Bronchial epithelial cell (primary cell): ENCODE results near the gene HAGH. TPM values are rescaled to one million over a fixed set of nuclear protein-coding genes. Genes with fewer than 3 reads are reported as not detected.

Source experiments
- DNase-seq: peaks from one replicate; pipeline ENCODE4 v3.0.0-alpha.2; 2010; ENCODE audit warnings: low read depth
- FAIRE-seq: peaks from 2 replicates; lab custom pipeline; 2011; peaks lifted over from hg19 to GRCh38; lab: Jason Lieb, UNC
- H3K27me3 ChIP-seq: 2 replicates; pipeline ENCODE4 v1.5.1; 2011; ENCODE audit warnings: low read length; ENCODE audit not compliant: control insufficient read depth, insufficient read depth
- H3K36me3 ChIP-seq: 2 replicates; pipeline ENCODE4 v1.5.1; 2011; ENCODE audit warnings: low read length; ENCODE audit not compliant: control insufficient read depth, insufficient read depth
- H3K4me3 ChIP-seq: 2 replicates; pipeline ENCODE4 v1.5.1; 2011; ENCODE audit warnings: mild to moderate bottlenecking, low read depth, low read length, control low read depth
- CTCF ChIP-seq: IDR thresholded peaks from 2 replicates; pipeline ENCODE4 v1.5.1; 2011; ENCODE audit warnings: mild to moderate bottlenecking, moderate library complexity, low read length, control low read depth, inconsistent platforms; ENCODE audit not compliant: insufficient read depth, severe bottlenecking
- total RNA-seq: library from RNA; depleted of rRNA; stranded (reverse); fragments of >200 nt; gene quantifications from 2 replicates; pipeline ENCODE4 v1.2.1, GENCODE V29; 2014

The HAGH gene
- total RNA-seq, 1 donor from 2014 or later: 60.0 TPM

GRCh38 chr16:1792836-1793577 is 33.6 kb downstream of the HAGH start:
- FAIRE-seq: no peak
- TF ChIP-seq CTCF: no peak
- no peak overlapping the region for H3K4me3 ChIP-seq
- H3K36me3 ChIP-seq: peaks cover 7% of the 10 kb centered on the region
- no peaks in the 10 kb centered on the region for H3K27me3 ChIP-seq
- no peak for DNase-seq

- no peak for DNase-seq
- no peak for TF ChIP-seq CTCF
- Histone ChIP-seq H3K4me3 (no peak overlapping the region), H3K27me3 (no peaks in the 10 kb centered on the region), H3K36me3 (peaks cover 7% of the 10 kb centered on the region)
- FAIRE-seq: no peak
These were observed 34.4 kb downstream of the HAGH start for GRCh38 chr16:1791943-1792812.

- FAIRE-seq (no peak), DNase-seq (no peak)
- Histone ChIP-seq H3K4me3 (no peak overlapping the region), H3K36me3 (peaks cover 10% of the 10 kb centered on the region), H3K27me3 (no peaks in the 10 kb centered on the region)
- TF ChIP-seq CTCF: no peak
These were observed 35.2 kb downstream of the HAGH start for GRCh38 chr16:1791256-1791942.

- TF ChIP-seq CTCF: no peak
- Histone ChIP-seq H3K4me3 (no peak overlapping the region), H3K36me3 (peaks cover 12% of the 10 kb centered on the region), H3K27me3 (no peaks in the 10 kb centered on the region)
- DNase-seq (no peak), FAIRE-seq (no peak)
These were observed 35.9 kb downstream of the HAGH start for GRCh38 chr16:1790611-1791255.

- TF ChIP-seq CTCF: no peak
- DNase-seq: no peak
These were observed 36.4 kb downstream of the HAGH start for GRCh38 chr16:1790261-1790610.

More at GRCh38 chr16:1790261-1790610, 36.4 kb downstream of the HAGH start:
- H3K4me3 ChIP-seq: no peak overlapping the region
- no peak for FAIRE-seq
- no peaks in the 10 kb centered on the region for H3K27me3 ChIP-seq
- peaks cover 12% of the 10 kb centered on the region for H3K36me3 ChIP-seq
